Stimulated activated memory B cell treated with anti-CD40 and anti-IgM and Interleukin-4, amounts not matched to agents 10 μg/mL and 1 μg/mL and 100 μg/mL, for 72 hours (primary cell): ENCODE measurements around the gene APBA2.
"Not testable (repeated sequence)": the region's sequence is repeated elsewhere in the genome, so short reads cannot be mapped to it uniquely, and the experiment has no call there.

Experiments
- ATAC-seq: fragments of 150-1000 bp; cut with Tn5 transposase; 2 replicates; pipeline ENCODE4 v1.10.0; 2021
- H3K27ac Mint-ChIP-seq: one replicate; pipeline ENCODE4 v1.8.0; 2022; ENCODE audit warnings: mild to moderate bottlenecking, mixed read lengths
- H3K27me3 Mint-ChIP-seq: one replicate; pipeline ENCODE4 v1.8.0; 2022; ENCODE audit warnings: mixed read lengths
- H3K36me3 Mint-ChIP-seq: one replicate; pipeline ENCODE4 v1.8.0; 2022; ENCODE audit warnings: mixed read lengths
- H3K4me1 Mint-ChIP-seq: one replicate; pipeline ENCODE4 v1.8.0; 2022; ENCODE audit warnings: mixed read lengths
- H3K4me3 Mint-ChIP-seq: one replicate; pipeline ENCODE4 v1.8.0; 2022; ENCODE audit warnings: mild to moderate bottlenecking, moderate library complexity, mixed read lengths
- H3K9me3 Mint-ChIP-seq: one replicate; pipeline ENCODE4 v1.8.0; 2022; ENCODE audit warnings: mixed read lengths

The APBA2 gene

GRCh38 chr15:29150515-29151483 is 265.0 kb downstream of the APBA2 start:
- H3K27ac Mint-ChIP-seq = no peak overlapping the region
- no peaks in the 10 kb centered on the region for H3K4me1 Mint-ChIP-seq
- peaks cover 4% of the 10 kb centered on the region for H3K27me3 Mint-ChIP-seq
- H3K4me3 Mint-ChIP-seq = no peak overlapping the region
- peaks cover 7% of the 10 kb centered on the region for H3K9me3 Mint-ChIP-seq
- no peaks in the 10 kb centered on the region for H3K36me3 Mint-ChIP-seq
- ATAC-seq = no peak

GRCh38 chr15:29151484-29151857 is 265.7 kb downstream of the APBA2 start:
- ATAC-seq = no peak

DNA sequence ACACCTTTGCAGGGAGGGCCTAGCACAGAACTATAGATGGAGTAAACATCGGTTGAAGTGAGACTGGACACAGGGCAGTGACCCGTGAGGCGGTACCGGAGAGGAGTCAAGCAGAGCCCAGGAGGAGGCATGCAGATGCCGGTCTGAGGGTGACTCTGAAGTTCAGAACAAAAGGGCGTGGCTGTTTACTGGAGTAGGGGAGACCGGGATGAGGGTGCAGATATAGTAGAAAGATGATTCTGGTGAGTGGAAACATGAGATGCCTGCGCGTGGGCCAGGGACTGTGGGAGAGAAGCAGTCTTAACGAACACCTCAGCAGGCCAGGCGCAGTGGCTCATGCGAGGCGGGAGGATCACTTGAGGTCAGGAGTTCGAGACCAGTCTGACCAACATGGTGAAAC is 270.7 kb downstream of the APBA2 start:
- H3K36me3 Mint-ChIP-seq = no peaks in the 10 kb centered on the region
- H3K27me3 Mint-ChIP-seq = peaks cover 22% of the 10 kb centered on the region
- H3K4me1 Mint-ChIP-seq = no peaks in the 10 kb centered on the region
- H3K27ac Mint-ChIP-seq = no peak overlapping the region
- H3K9me3 Mint-ChIP-seq = peaks cover 7% of the 10 kb centered on the region
- no peak for ATAC-seq
- no peak overlapping the region for H3K4me3 Mint-ChIP-seq

More at GRCh38 chr15:29151484-29151857, 265.7 kb downstream of the APBA2 start:
- Mint-ChIP-seq H3K36me3 (no peaks in the 10 kb centered on the region), H3K4me3 (no peak overlapping the region), H3K27ac (no peak overlapping the region), H3K4me1 (no peaks in the 10 kb centered on the region), H3K27me3 (peaks cover 11% of the 10 kb centered on the region), H3K9me3 (peaks cover 7% of the 10 kb centered on the region)

DNA sequence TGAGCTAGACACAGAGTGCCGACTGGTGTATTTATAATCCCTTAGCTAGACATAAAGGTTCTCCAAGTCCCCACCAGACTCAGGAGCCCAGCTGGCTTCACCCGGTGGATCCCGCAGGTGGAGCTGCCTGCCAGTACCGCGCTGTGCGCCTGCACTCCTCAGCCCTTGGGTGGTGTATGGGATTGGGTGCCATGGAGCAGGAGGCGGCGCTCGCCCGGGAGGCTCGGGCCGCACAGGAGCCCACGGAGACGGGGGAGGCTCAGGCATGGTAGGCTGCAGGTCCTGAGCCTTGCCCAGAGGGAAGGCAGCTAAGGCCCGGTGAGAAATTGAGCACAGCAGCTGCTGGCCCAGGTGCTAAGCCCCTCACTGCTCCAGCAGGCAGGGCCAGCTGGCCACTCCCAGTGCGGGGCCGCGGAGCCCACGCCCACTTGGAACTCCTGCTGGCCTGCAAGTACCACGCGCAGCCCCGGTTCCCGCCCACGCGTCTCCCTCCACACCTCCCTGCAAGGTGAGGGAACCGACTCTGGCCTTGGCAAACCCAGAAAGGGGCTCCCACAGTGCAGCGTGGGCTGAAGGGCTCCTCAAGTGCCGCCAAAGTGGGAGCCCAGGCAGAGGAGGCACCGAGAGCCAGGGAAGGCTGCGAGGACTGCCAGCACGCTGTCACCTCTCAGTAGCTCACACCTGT is 274.1 kb downstream of the APBA2 start:
- no peak overlapping the region for H3K4me3 Mint-ChIP-seq
- peaks cover 54% of the 10 kb centered on the region for H3K27me3 Mint-ChIP-seq
- no peaks in the 10 kb centered on the region for H3K36me3 Mint-ChIP-seq
- H3K27ac Mint-ChIP-seq = no peak overlapping the region
- H3K4me1 Mint-ChIP-seq = no peaks in the 10 kb centered on the region
- ATAC-seq = no peak
- H3K9me3 Mint-ChIP-seq = peaks cover 16% of the 10 kb centered on the region

GRCh38 chr15:29162411-29162810 is 276.6 kb downstream of the APBA2 start:
- no peak for ATAC-seq
- H3K9me3 Mint-ChIP-seq = peaks cover 20% of the 10 kb centered on the region

DNA sequence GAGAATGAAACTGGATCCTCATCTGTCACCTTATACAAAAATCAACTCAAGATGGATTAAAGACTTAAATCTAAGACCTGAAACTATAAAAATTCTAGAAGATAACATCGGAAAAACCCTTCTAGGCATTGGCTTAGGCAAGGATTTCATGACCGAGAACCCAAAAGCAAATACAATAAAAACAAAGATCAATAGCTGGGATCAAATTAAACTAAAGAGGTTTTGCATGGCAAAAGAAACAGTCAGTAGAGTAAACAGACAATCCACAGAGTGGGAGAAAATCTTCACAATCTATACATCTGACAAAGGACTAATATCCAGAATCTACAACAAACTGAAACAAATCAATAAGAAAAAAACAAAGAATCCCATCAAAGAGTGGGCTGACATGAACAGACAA is 281.3 kb downstream of the APBA2 start:
- not testable (repeated sequence) for ATAC-seq, H3K4me3 Mint-ChIP-seq, H3K4me1 Mint-ChIP-seq, H3K27ac Mint-ChIP-seq, H3K36me3 Mint-ChIP-seq
- Mint-ChIP-seq H3K9me3 (peaks cover 20% of the 10 kb centered on the region), H3K27me3 (peaks cover 44% of the 10 kb centered on the region)

More at GRCh38 chr15:29162411-29162810, 276.6 kb downstream of the APBA2 start:
- no peaks in the 10 kb centered on the region for H3K4me1 Mint-ChIP-seq
- H3K36me3 Mint-ChIP-seq = no peaks in the 10 kb centered on the region
- H3K27ac Mint-ChIP-seq = no peak overlapping the region
- no peak overlapping the region for H3K4me3 Mint-ChIP-seq
- peaks cover 48% of the 10 kb centered on the region for H3K27me3 Mint-ChIP-seq
